Measurements from ENCODE around the gene SRMS. TPM values are rescaled to one million over a fixed set of nuclear protein-coding genes. Genes with fewer than 3 reads are reported as not detected.
A peak's percentile ranks its signal among the peaks of the same experiment; 100 is the strongest.

The SRMS gene
- total RNA-seq, 1 experiment from 2014 or later, result 3.2 TPM

- no peak for TF ChIP-seq ZBTB33 (IDR thresholded peaks at IDR 0.05; ENCODE audit: extremely low read depth, insufficient replicate concordance, low read length)
Observed at GRCh38 chr20:63498960-63499337, 48.6 kb downstream of the SRMS start, which contains the start of gene EEF1A2 (continued).

- POLR2A ChIA-PET, result interaction anchor here (1.7 kb wide), 1 partner anchor 15 kb away, joined by 5 read pairs; no protein-coding TSS in a partner anchor
- H3K9me3 ChIP-seq (ENCODE audit: control insufficient read depth in 1 of 2, insufficient read depth in 1 of 2, low read depth in 1 of 2, low read length in 2 of 2), result no peaks in the 10 kb centered on the region
- H3K9ac ChIP-seq (ENCODE audit: low read length), result peak overlapping the region; percentile 78
- TF ChIP-seq POLR2AphosphoS5 (IDR thresholded peaks at IDR 0.05; ENCODE audit: low read depth, low read length), result 0 out of 2 replicates have a peak, but pooled peaks have one; percentile 34
- TF ChIP-seq YY1 (IDR thresholded peaks at IDR 0.05; ENCODE audit: extremely low read depth, insufficient replicate concordance, low read depth, low read length), result no peak
- no peak for TF ChIP-seq ELF1 (IDR thresholded peaks at IDR 0.05; ENCODE audit: borderline replicate concordance, low read depth)
- no peaks in the 10 kb centered on the region for H3K9me2 ChIP-seq (ENCODE audit: insufficient read depth)
- no peaks in the 10 kb centered on the region for H3K27me3 ChIP-seq (ENCODE audit: insufficient read depth, low read length)
- peak; percentile 46 for ATAC-seq
- H3K79me2 ChIP-seq (ENCODE audit: insufficient read depth, low read length), result peaks cover 48% of the 10 kb centered on the region
- intact Hi-C loops (cut with micrococcal nuclease), result no loop called here
- peaks cover 17 to 39% of the 10 kb centered on the region in 2 experiments; a peak in 3 of 4 replicates for H3K36me3 ChIP-seq (ENCODE audit: control insufficient read depth in 1 of 2, insufficient read depth in 2 of 2, low read length in 2 of 2)
- peak overlapping the region; percentile 95 for H3K4me2 ChIP-seq (ENCODE audit: low read length)
- no peak overlapping the region for H2AFZ ChIP-seq (ENCODE audit: low read depth, low read length, poor library complexity, severe bottlenecking)
- CTCF ChIA-PET, result no interaction called here
- no peaks in the 10 kb centered on the region for H4K20me1 ChIP-seq (ENCODE audit: insufficient read depth)
- DNase-seq (ENCODE audit: low read depth, low spot score), result no peak
- RAD21 ChIA-PET (ENCODE audit: low non-redundant PET in 1 of 2, low total read pairs in 2 of 2, uncharacterized antibody in 2 of 2, unreplicated experiment in 2 of 2), result interaction anchor here in 1 of 2 experiments (1.0 kb wide), 1 partner anchor 22 kb away, joined by 3 read pairs; the partner anchor contains the start of gene PPDPF
- TSS peak; percentile 50 for BruUV-seq (replicated peaks)
- H3K27ac ChIP-seq (ENCODE audit: low read depth, low read length), result peak overlapping the region; percentile 77
- H3K4me1 ChIP-seq (ENCODE audit: control insufficient read depth in 1 of 2, insufficient read depth in 2 of 2, low read length in 2 of 2), result peaks cover 23 to 43% of the 10 kb centered on the region in 2 experiments
- peak overlapping the region; percentile 82 to 84 for H3K4me3 ChIP-seq (replicated peaks in 1 of 2; ENCODE audit: low read depth in 1 of 2, low read length in 2 of 2)
Observed at GRCh38 chr20:63497946-63498935, 49.3 kb downstream of the SRMS start.
